MCF 10A (cell line): ENCODE data around the gene SLC9A5. TPM values are rescaled to one million over a fixed set of nuclear protein-coding genes. Genes with fewer than 3 reads are reported as not detected.

Experiments used
- BruUV-seq: library from RNA; stranded (reverse); fragments of 400-500 nt; replicated peaks from 2 replicates; lab custom pipeline; 2021; lab: Mats Ljungman, UMichigan
- CTCF ChIA-PET: fragments of 300-600 bp; sonication (Branson Sonifier 250); formaldehyde crosslinking; extraction: SDS; loops from one replicate; lab custom pipeline; 2021; ENCODE audit warnings: antibody characterized with exemption, inconsistent platforms; lab: Yijun Ruan, JAX
- POLR2A ChIA-PET: fragments of 300-600, 350-650 bp; sonication (Branson Sonifier 250); formaldehyde crosslinking; extraction: SDS; loops from one replicate; lab custom pipeline; 2020; ENCODE audit warnings: antibody characterized with exemption, inconsistent platforms; lab: Yijun Ruan, JAX
- DNase-seq: peaks from one replicate; pipeline ENCODE4 v3.0.0-alpha.2; 2018; ENCODE audit not compliant: unreplicated experiment
- H3K27ac Mint-ChIP-seq: one replicate; pipeline ENCODE4 v1.8.0; 2022; ENCODE audit warnings: mild to moderate bottlenecking, low read depth, mixed read lengths; ENCODE audit not compliant: unreplicated experiment
- H3K27me3 Mint-ChIP-seq: one replicate; pipeline ENCODE4 v1.8.0; 2022; ENCODE audit warnings: mixed read lengths; ENCODE audit not compliant: insufficient read depth, unreplicated experiment
- H3K36me3 Mint-ChIP-seq: one replicate; pipeline ENCODE4 v1.8.0; 2022; ENCODE audit warnings: mild to moderate bottlenecking, moderate library complexity, mixed read lengths; ENCODE audit not compliant: insufficient read depth, unreplicated experiment
- H3K4me1 Mint-ChIP-seq: one replicate; pipeline ENCODE4 v1.8.0; 2022; ENCODE audit warnings: mixed read lengths; ENCODE audit not compliant: insufficient read depth, unreplicated experiment
- H3K4me3 Mint-ChIP-seq: one replicate; pipeline ENCODE4 v1.8.0; 2022; ENCODE audit warnings: mild to moderate bottlenecking, moderate library complexity, mixed read lengths; ENCODE audit not compliant: unreplicated experiment
- H3K9me3 Mint-ChIP-seq: one replicate; pipeline ENCODE4 v1.8.0; 2022; ENCODE audit warnings: mixed read lengths; ENCODE audit not compliant: unreplicated experiment
- CTCF ChIP-seq: fragments of 200-600 bp; IDR thresholded peaks from one replicate; pipeline ENCODE4 v1.8.0; 2022; ENCODE audit warnings: antibody characterized with exemption, mild to moderate bottlenecking; ENCODE audit not compliant: unreplicated experiment
- intact Hi-C: fragments of 100-400 bp; cut with micrococcal nuclease; formaldehyde crosslinking; loops from 2 replicates; pipeline ENCODE4 v1.14.1; 2022
- total RNA-seq: library from RNA; stranded (reverse); gene quantifications from 2 replicates; pipeline ENCODE4 v1.2.3, GENCODE V29; 2022

Gene SLC9A5
- total RNA-seq, 1 experiment from 2014 or later: 0.40 TPM

DNA sequence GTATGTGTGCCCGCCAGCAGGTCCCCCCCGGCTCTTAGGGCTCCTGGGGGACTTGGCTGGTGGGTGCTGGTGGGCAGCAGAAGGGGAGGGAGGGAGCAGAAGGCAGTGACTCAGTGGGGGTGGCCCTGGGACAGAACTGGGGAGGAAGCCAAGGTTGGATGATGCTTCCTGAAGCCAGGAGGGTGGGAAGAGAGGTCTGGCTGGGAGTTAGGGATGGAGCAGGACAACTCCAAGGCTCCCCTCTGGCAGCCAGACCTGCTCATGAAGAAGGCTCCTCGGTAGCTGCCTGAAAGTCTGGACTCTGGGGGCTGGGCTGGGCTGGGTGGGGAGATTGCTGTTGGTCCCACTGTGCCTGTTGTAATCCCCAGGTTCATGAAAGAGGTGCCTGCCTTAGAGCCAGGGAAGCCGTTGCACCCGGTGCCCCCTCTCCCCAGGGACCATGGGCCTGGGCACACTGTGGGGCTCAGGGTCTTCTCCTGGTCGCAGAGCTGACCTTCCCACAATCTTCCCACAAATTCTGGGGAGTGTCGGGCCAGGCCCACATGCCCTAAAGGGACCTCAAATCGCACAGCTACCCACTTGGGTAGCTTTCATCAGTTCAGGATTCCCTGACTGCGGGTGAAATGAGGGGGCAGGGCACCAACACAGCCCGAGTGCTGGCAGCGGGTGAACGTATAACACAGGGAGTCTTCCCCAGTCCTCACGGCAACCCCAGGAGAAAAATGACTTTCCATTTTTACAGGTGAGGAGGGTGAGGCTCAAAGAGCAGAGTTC, 29.4 kb downstream of the SLC9A5 start:
- Mint-ChIP-seq H3K36me3 (peaks cover 39% of the 10 kb centered on the region), H3K27ac (peak overlapping the region; percentile 74), H3K4me1 (peaks cover 23% of the 10 kb centered on the region), H3K4me3 (peak overlapping the region; percentile 74), H3K9me3 (no peaks in the 10 kb centered on the region), H3K27me3 (no peaks in the 10 kb centered on the region)
- DNase-seq: peak; percentile 80
- intact Hi-C loops: loop anchor here (1.0 to 5.0 kb wide), 3 partner anchors 34 to 138 kb away; partner anchors contain the start of genes E2F4 and ZDHHC1
- no TSS peak for BruUV-seq
- ChIA-PET CTCF (interaction anchor here (0.7 to 2.8 kb wide), 9 partner anchors 8 to 170 kb away, joined by 3 to 13 read pairs (median 3); no protein-coding TSS in a partner anchor), POLR2A (interaction anchor here (0.5 to 1.4 kb wide), 8 partner anchors 10 to 579 kb away, joined by 3 to 7 read pairs (median 4); partner anchors contain the start of gene ATP6V0D1)
- peak; percentile 29 for TF ChIP-seq CTCF

DNA sequence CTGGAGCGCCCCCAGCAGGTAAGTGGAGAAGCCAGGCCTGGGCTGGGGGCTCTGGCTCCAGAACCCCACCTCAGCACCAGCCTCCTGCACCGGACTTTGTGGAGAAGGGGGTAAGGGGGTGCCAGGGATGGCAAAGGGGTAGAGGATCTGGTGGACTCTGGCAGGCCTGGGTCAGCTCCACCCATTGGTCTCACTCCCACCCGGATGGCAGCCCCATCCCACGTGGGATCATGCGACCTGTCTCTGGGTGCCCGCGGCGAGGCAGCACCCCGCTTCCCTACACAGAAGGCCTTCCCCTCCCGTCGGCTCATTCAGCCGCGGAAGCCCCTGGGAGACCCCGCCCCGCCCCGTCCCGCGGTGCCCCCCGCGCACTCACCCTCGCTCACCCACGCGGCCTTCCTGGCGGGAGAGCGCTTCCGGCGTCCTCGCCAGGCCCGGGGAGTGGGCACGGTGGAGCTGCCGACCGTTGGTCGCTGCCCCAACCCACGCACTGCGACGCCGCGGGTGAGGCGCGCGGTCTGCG, 30.1 kb downstream of the SLC9A5 start:
- intact Hi-C loops: loop anchor here (2.0 to 5.0 kb wide), 2 partner anchors 33 to 86 kb away; partner anchors contain the start of gene E2F4
- H3K4me3 Mint-ChIP-seq: peak overlapping the region; percentile 74
- POLR2A ChIA-PET: interaction anchor here (0.6 to 1.0 kb wide), 3 partner anchors 13 to 579 kb away, joined by 3 to 4 read pairs (median 4); no protein-coding TSS in a partner anchor
- peaks cover 39% of the 10 kb centered on the region for H3K36me3 Mint-ChIP-seq
- no TSS peak for BruUV-seq
- no peaks in the 10 kb centered on the region for H3K9me3 Mint-ChIP-seq
- TF ChIP-seq CTCF: no peak
- H3K27me3 Mint-ChIP-seq: no peaks in the 10 kb centered on the region
- no peak for DNase-seq
- peak overlapping the region; percentile 74 for H3K27ac Mint-ChIP-seq
- H3K4me1 Mint-ChIP-seq: peaks cover 29% of the 10 kb centered on the region
- CTCF ChIA-PET: interaction anchor here (0.7 to 2.8 kb wide), 5 partner anchors 16 to 169 kb away, joined by 3 to 13 read pairs (median 3); no protein-coding TSS in a partner anchor

DNA sequence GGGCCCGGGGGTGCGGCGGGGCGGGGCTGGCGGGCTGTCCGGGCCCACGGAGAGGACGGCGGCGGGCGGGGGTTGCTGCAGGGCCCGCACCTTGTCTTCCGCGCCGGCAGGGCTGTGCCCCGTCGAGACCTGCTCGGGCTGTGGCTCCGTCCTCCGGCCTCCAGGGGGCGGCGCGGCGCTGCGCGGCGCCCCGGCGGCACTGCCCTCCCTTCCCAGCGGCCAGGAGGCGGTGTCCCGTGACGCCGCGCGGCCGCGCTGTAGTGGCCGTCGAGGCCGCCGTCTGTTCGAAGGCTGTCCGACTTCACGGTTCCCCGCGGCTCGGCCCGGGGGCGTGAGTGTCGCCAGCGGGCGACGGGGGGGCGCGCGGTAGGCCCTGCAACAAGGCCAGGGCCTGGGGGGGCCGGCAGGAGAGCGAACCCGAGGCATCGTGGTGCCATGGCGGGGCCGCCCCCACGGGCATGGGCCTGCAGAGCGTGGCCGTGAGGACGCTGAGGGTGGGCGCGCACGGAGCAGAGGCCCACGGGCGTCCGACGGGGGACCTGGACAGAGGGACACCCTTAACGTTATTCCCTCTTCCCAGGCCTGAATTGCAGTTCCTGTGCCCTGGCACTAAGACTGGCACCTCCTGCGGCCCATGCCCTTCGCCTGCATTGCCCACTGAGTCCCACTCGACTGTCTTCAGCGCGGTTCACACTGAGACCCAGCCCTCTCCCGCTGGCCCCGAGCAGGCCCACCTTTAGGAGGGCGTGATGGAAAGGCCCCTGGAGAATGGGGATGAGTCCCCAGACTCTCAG, 30.7 kb downstream of the SLC9A5 start, which contains the start of gene PLEKHG4:
TSS of gene PLEKHG4 (plus strand) at position 237 of the 794 bp plus-strand sequence. CDS start at position 750, 513 bp downstream.
- H3K9me3 Mint-ChIP-seq: no peaks in the 10 kb centered on the region
- peak; percentile 76 for TF ChIP-seq CTCF
- H3K27ac Mint-ChIP-seq: peak within 1 kb of the TSS; percentile 74
- ChIA-PET POLR2A (interaction anchor here (0.6 to 1.0 kb wide), 2 partner anchors 123 to 578 kb away, joined by 3 to 4 read pairs; no protein-coding TSS in a partner anchor), CTCF (interaction anchor here (0.7 to 3.2 kb wide), 6 partner anchors 9 to 148 kb away, joined by 3 to 13 read pairs (median 4); no protein-coding TSS in a partner anchor)
- DNase-seq: peak; percentile 78
- H3K36me3 Mint-ChIP-seq: peaks cover 36% of the 10 kb centered on the region
- peak within 1 kb of the TSS; percentile 74 for H3K4me3 Mint-ChIP-seq
- intact Hi-C loops: loop anchor here (2.0 to 5.0 kb wide), 2 partner anchors 33 to 87 kb away; partner anchors contain the start of gene E2F4
- H3K27me3 Mint-ChIP-seq: no peaks in the 10 kb centered on the region
- BruUV-seq: TSS peak; percentile 55
- peaks cover 33% of the 10 kb centered on the region for H3K4me1 Mint-ChIP-seq
